ENCODE data around the gene SLCO4A1.

Gene SLCO4A1

GRCh38 chr20:62719250-62719935 is 77.1 kb downstream of the SLCO4A1 start:
- DNase-seq: no peak
